DMS79 (cell line): ENCODE measurements around the gene PCDHGA8.
"Not testable (repeated sequence)": the region's sequence is repeated elsewhere in the genome, so short reads cannot be mapped to it uniquely, and the experiment has no call there.

Experiments used
- DNase-seq: peaks from one replicate; lab custom pipeline; 2025; lab: John Stamatoyannopoulos, UW

The PCDHGA8 gene

GRCh38 chr5:141392429-141393198 is at the start of gene PCDHGA8:
Gene PCDHGA8 (plus strand): TSS chr5:141392633. CDS start chr5:141392814, 181 bp downstream.
- no peak for DNase-seq

GRCh38 chr5:141342773-141343172 is 49.7 kb upstream of the PCDHGA8 start:
- DNase-seq: no peak

GRCh38 chr5:141343242-141343952 is 49.0 kb upstream of the PCDHGA8 start, which contains the start of gene PCDHGA3:
Gene PCDHGA3 (plus strand): TSS chr5:141343829. CDS start chr5:141344034, 205 bp downstream.
- DNase-seq: no peak

- no peak for DNase-seq
Measured at GRCh38 chr5:141343953-141344463, 48.4 kb upstream of the PCDHGA8 start.

- no peak for DNase-seq
Measured at GRCh38 chr5:141345327-141345726, 47.1 kb upstream of the PCDHGA8 start.

- DNase-seq: not testable (repeated sequence)
Measured at GRCh38 chr5:141346017-141346416, 46.4 kb upstream of the PCDHGA8 start.

GRCh38 chr5:141349917-141350619 is 42.4 kb upstream of the PCDHGA8 start, which contains the start of gene PCDHGB1:
Gene PCDHGB1 (plus strand): TSS chr5:141350099. CDS start chr5:141350261, 162 bp downstream.
- DNase-seq: no peak

GRCh38 chr5:141351591-141351990 is 40.8 kb upstream of the PCDHGA8 start:
- no peak for DNase-seq

GRCh38 chr5:141354900-141355469 is 37.4 kb upstream of the PCDHGA8 start, which contains the start of gene PCDHGA4:
Gene PCDHGA4 (plus strand): TSS chr5:141355021. CDS start chr5:141355108, 87 bp downstream.
- no peak for DNase-seq

- no peak for DNase-seq
Measured at GRCh38 chr5:141355641-141356040, 36.8 kb upstream of the PCDHGA8 start.

GRCh38 chr5:141356133-141356532 is 36.3 kb upstream of the PCDHGA8 start:
- no peak for DNase-seq

GRCh38 chr5:141356950-141357349 is 35.5 kb upstream of the PCDHGA8 start:
- no peak for DNase-seq

GRCh38 chr5:141359790-141360426 is 32.5 kb upstream of the PCDHGA8 start, which contains the start of gene PCDHGB2:
Gene PCDHGB2 (plus strand): TSS chr5:141359994. CDS start chr5:141360136, 142 bp downstream.
- DNase-seq: no peak

GRCh38 chr5:141360685-141361084 is 31.7 kb upstream of the PCDHGA8 start:
- DNase-seq: no peak

- no peak for DNase-seq
Measured at GRCh38 chr5:141362719-141363118, 29.7 kb upstream of the PCDHGA8 start.

- no peak for DNase-seq
Measured at GRCh38 chr5:141363952-141364660, 28.3 kb upstream of the PCDHGA8 start, which contains the start of gene PCDHGA5. Gene PCDHGA5 (plus strand): TSS chr5:141364162. CDS start chr5:141364331, 169 bp downstream.

- no peak for DNase-seq
Measured at GRCh38 chr5:141366016-141366896, 26.2 kb upstream of the PCDHGA8 start.

GRCh38 chr5:141369994-141370848 is 22.2 kb upstream of the PCDHGA8 start, which contains the start of gene PCDHGB3:
Gene PCDHGB3 (plus strand): TSS chr5:141370242. CDS start chr5:141370395, 153 bp downstream.
- no peak for DNase-seq
